SK-N-SH treated with all-trans-retinoic acid at 6 μM for 48 hours (cell line): ENCODE data around the gene HNRNPUL1.

Source experiments
- ARNTL ChIP-seq: fragments of 450-650 bp; formaldehyde crosslinking; IDR thresholded peaks from 2 replicates; pipeline ENCODE4 v1.5.0; 2020; ENCODE audit warnings: low read depth, mild to moderate bottlenecking, moderate library complexity, borderline replicate concordance
- CREB5 ChIP-seq: fragments of 250-450 bp; sonication (Bioruptor Pico); IDR thresholded peaks from 2 replicates; pipeline ENCODE4 v1.5.1; 2020; ENCODE audit warnings: low read depth, mild to moderate bottlenecking, moderate library complexity
- CSDC2 ChIP-seq: fragments of 250-450 bp; sonication (Bioruptor Pico); IDR thresholded peaks from 2 replicates; pipeline ENCODE4 v1.5.0; 2020; ENCODE audit warnings: mild to moderate bottlenecking, moderate library complexity
- CSRNP3 ChIP-seq: fragments of 250-450 bp; sonication (Bioruptor Pico); IDR thresholded peaks from 2 replicates; pipeline ENCODE4 v1.5.1; 2021; ENCODE audit warnings: mild to moderate bottlenecking, moderate library complexity
- PATZ1 ChIP-seq: fragments of 250-450 bp; sonication (Bioruptor Pico); IDR thresholded peaks from 2 replicates; pipeline ENCODE4 v1.8.0; 2020; ENCODE audit warnings: mild to moderate bottlenecking, moderate library complexity, borderline replicate concordance
- SNAI2 ChIP-seq: fragments of 250-450 bp; sonication (Bioruptor Pico); IDR thresholded peaks from 2 replicates; pipeline ENCODE4 v1.5.0; 2020; ENCODE audit warnings: mild to moderate bottlenecking, moderate library complexity
- TCF4 ChIP-seq: fragments of 250-450 bp; sonication (Bioruptor Pico); IDR thresholded peaks from 2 replicates; pipeline ENCODE4 v1.8.0; 2021; ENCODE audit warnings: mild to moderate bottlenecking, moderate library complexity, borderline replicate concordance
- TOX ChIP-seq: fragments of 250-450 bp; sonication (Bioruptor Pico); IDR thresholded peaks from 2 replicates; pipeline ENCODE4 v1.8.0; 2021; ENCODE audit warnings: mild to moderate bottlenecking, moderate library complexity, borderline replicate concordance
- TSHZ2 ChIP-seq: fragments of 250-450 bp; sonication (Bioruptor Pico); IDR thresholded peaks from 2 replicates; pipeline ENCODE4 v1.5.0; 2020; ENCODE audit warnings: mild to moderate bottlenecking, moderate library complexity
- ZFP3 ChIP-seq: fragments of 250-450 bp; sonication (Bioruptor Pico); IDR thresholded peaks from 2 replicates; pipeline ENCODE4 v1.5.0; 2020; ENCODE audit warnings: mild to moderate bottlenecking, moderate library complexity
- ZFP30 ChIP-seq: fragments of 450-650 bp; formaldehyde crosslinking; IDR thresholded peaks from 2 replicates; pipeline ENCODE4 v1.5.0; 2022; ENCODE audit warnings: mild to moderate bottlenecking, moderate library complexity

- TF ChIP-seq TOX (CRISPR knock-in tag): no peak
- no peak for TF ChIP-seq CSDC2 (CRISPR knock-in tag)
- no peak for TF ChIP-seq CREB5 (CRISPR knock-in tag)
- TF ChIP-seq PATZ1 (CRISPR knock-in tag): no peak
- TF ChIP-seq ZFP3 (CRISPR knock-in tag): no peak
- TF ChIP-seq CSRNP3 (CRISPR knock-in tag): no peak
- TF ChIP-seq SNAI2 (CRISPR knock-in tag): no peak
- TF ChIP-seq TSHZ2 (CRISPR knock-in tag): no peak
- TF ChIP-seq TCF4: no peak
- TF ChIP-seq ARNTL: no peak
- TF ChIP-seq ZFP30 (CRISPR knock-in tag): no peak
Observed at GRCh38 chr19:41220811-41221210, 43.4 kb upstream of the HNRNPUL1 start.
